CD4-positive, alpha-beta T cell treated with Interleukin-15 for 4 hours (primary cell): ENCODE measurements around the gene SMURF1.
"Not testable (repeated sequence)": the region's sequence is repeated elsewhere in the genome, so short reads cannot be mapped to it uniquely, and the experiment has no call there.

Experiments used
- DNase-seq: peaks from one replicate; pipeline ENCODE4 v3.0.0-alpha.2; 2020; ENCODE audit warnings: low spot score

Gene SMURF1

DNA sequence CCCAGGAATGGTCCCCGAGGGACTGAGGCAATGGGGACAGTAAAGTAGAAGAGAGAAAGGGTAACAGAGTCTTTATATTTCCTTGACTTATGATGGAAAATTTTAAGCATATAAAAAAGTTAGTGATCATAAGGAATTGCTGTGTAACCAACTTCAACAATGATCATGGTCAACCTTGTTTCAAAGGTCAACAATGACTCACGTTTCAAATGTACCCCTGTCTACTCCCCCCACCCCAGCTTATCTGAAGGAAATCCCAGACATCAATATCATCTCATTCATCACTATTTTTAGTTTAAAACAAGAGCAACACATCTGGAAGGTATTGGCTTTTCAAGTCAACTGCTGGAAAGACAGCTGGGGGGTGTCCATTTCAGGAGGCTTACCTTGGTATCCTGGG, 92.9 kb downstream of the SMURF1 start:
- no peak for DNase-seq

DNA sequence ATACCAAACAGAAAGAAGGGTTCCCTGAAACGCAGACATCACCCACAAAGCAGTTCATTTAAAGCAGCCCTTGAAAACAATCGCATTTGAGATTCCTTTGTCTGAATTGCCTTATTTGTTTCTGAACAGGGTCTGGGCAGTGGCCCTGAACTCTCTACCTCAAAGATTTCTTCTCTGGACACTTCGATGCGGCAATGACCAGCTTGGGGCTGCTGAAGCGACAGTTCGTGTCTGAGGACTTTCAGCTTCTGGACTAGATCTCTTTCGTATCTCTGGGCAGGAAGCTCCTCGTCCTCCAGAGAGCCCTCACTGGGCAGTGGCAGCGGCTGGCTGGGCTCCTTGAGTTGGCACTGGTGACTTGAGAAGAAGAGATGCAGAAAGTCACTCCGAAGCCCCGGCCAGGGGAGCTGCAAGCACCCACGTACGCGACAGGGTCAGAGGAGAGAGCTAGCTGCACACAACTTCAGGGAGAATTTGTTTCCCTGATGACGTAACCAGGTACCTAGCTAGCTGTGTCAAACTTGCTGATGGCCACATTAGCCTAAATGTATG, 96.3 kb downstream of the SMURF1 start:
- no peak for DNase-seq

DNA sequence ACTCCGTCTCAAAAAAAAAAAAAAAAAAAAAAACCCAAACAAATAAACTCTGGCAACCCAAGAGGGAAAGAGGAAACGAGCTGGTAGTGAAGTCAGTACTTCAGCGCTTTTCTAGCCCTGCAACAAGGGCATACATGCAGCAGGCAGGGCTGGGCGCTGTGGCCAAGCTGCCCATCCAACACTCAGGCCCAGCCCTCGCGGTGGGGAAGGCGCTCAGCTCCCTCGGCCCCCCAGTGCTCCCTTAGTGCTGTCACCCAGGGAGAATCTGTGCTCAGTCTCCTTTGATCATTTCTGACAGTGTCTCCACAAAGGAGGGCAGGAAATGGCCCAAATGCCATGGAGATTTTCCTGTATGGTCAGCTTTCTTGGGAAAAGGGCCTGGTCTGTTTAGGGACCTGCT, 97.2 kb downstream of the SMURF1 start:
- DNase-seq = no peak

DNA sequence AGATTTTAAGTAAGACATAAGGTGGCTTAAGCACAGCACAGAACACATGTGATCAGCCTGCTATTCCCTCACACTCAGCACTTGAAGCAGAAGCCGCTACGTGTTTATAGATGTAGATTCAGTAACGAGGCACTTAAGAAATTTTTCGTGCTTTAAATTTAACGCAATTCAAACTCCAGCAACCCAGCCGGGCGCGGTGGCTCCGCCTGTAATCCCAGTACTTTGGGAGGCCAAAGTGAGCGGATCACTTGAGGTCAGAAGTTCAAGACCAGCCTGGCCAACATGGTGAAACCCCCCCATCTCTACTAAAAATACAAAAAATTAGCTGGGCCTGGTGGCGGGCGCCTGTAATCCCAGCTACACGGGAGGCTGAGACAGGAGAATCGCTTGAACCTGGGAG, 97.6 kb downstream of the SMURF1 start:
- not testable (repeated sequence) for DNase-seq

DNA sequence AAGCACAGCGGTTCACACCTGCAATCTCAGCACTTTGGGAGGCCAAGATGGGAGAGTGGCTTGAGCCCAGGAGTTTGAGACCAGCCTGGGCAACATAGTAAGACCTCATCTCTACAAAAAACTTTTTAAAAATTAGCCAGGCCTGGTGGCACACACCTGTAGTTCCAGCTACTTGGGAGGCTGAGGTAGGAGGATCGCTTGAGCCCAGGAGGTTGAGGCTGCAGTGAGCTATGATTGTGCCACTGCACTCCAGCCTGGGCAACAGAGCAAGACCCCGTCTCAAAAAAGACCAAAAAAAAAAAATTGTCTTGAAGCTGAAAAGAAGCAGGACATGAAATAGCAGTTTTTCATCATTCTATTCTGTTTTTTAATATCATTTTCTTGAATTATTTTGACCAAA, 99.0 kb downstream of the SMURF1 start:
- DNase-seq = not testable (repeated sequence)

DNA sequence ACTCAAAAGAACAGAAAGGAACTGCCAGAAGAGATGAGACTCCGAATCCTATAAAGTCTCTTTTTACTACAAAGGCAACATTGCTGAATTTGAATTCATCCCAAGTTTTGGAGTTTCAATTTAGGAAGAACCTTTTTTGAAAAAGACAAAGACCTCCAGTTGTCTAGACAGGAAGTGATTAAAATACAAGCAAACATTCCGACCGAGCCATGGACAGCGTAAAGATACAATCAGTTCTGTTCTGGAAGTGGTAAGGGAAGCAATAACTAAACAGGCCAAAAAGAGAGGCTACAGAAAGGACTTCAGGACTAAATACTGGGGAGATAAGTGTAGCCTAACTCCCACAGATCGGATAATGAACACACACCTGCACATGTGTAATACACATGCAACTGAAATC, 101.0 kb downstream of the SMURF1 start:
- no peak for DNase-seq

DNA sequence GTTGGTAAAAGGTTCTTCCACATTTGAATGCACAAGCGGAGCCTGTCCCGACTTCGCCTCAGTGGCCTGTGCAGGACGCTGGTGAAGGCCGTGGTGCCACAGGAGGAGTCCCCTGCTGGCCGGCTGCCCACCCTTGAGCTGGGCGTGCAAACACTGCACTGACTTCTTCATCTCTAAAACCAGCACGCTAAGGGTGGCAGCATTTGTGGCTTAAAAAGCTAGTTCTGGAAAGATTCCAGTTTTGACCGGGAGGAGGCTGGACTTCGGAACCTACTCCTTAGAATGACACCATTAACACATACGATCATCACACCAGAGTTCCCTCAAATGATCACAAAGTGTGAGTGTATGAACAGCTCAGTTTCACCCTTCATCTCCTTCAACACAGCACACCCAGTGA, 102.4 kb downstream of the SMURF1 start:
- no peak for DNase-seq

DNA sequence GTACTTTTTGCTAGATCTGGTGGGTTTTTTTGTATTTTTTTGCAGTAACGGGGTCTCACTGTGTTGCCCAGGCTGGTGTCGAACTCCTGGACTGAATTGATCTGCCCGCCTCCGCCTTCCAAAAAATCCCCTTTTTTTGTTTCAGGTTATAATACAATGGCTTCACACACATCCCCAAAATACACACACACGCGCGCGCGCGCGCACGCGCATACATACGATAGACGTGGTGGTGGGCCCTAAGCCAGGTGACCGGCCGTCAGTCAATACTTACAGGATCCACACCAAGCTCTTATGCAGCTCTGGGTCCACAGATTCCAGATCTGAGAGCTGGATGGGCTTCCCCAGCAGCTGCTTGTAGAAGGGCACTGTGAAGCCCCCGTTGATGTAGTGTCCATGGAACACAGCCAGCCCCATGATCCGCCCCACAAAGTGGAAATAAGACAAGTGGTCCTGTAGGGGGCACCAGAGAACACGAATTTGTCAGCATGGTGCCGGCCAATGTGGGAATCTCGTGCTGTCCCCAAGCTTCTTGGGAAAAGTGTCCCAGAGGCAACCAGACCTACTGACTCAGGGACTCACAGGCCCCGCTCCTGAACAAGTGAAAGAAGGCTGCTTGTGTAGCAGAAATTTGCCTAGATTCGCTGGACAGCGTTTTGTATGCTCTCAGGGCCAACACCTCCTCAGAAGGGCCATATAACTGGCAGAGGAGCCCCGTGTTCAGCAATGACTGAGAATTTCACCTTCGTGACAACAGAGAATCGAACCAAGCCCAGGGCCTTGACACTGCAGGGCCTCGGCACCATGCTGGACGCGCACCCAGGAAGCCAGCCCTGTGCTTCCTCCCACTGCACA, 103.6 kb downstream of the SMURF1 start:
- DNase-seq = peak; percentile 58

DNA sequence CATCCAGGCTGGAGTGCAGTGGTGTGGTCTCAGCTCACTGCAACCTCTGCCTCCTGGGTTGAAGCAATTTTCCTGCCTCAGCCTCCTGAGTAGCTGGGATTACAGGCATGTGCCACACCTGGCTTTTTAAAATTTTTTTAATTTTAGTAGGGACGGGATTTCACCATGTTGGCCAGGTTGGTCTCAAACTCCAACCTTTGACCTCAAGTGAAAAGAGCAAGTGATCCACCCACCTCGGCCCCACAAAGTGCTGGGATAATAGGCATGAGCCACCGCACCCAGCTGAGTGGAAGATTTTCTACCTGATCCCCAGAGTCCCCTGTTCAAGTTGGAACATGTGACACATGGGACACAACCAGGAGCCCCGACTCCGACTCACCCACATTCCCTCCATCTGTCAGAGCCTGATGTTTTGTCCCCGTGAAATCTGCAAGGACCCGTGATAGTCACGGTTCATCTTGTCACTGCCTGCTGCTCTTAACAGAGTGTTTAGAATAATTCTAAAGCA, 104.5 kb downstream of the SMURF1 start:
- no peak for DNase-seq

DNA sequence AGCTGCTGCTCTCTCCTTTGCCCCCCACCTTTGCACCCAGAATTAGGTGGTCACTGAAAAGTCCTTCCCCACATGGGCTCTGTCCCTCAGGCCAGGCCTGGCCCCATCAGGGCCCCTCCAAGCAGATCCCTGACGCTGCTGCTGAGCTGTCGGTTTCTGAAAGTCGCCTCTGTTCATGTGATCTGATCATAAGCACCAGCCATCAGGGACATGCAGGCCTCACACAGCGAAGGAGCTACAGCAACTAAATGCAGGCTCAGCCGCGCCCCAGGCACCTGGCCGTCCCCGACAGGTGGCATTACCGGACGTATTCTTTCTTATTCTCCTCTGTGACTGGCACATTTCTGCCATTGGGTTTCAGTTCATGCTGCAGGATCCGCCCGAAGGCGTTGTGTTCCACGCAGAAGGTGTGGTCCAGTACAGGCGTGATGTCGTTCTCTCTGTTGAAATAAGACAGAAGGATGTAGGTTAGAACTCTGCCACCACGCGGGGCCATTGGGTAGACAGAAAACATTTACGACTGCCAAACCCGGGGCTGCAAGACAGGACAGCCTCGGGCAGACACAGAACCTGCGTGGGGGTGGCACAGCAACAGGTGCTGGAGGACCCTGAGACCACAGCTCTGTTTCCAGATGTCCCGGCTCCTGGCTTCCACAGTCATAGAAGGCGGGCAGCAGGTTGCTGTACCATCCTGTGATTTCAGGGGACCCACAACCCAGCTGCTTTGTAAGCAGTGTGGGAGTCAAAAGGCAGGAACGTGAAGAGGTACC, 105.6 kb downstream of the SMURF1 start:
- DNase-seq = no peak

DNA sequence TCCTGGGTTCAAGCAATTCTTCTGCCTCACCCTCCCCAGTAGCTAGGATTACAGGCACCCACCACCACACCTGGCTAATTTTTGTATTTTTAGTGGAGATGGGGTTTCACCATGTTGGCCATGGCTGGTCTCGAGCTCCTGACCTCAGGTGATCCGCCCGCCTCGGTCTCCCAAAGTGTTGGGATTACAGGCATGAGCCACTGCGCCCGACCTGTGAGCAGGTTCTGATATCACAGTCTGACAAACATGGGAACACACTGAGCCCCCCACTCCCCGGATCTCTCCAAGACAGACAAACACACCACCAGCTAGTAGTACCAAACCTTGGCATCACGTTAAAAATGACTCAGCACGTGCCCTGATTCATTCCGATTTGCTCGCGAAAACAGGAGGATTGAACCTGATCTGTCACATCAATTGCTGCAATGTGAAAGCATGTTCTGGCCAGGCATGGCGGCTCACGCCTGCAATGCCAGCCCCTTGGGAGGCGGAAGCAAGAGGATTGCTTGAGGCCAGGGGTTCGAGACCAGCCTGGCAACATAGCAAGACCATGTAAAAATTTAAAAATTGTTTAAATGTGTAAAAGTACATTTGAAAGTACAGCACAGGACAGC, 106.5 kb downstream of the SMURF1 start:
- no peak for DNase-seq

DNA sequence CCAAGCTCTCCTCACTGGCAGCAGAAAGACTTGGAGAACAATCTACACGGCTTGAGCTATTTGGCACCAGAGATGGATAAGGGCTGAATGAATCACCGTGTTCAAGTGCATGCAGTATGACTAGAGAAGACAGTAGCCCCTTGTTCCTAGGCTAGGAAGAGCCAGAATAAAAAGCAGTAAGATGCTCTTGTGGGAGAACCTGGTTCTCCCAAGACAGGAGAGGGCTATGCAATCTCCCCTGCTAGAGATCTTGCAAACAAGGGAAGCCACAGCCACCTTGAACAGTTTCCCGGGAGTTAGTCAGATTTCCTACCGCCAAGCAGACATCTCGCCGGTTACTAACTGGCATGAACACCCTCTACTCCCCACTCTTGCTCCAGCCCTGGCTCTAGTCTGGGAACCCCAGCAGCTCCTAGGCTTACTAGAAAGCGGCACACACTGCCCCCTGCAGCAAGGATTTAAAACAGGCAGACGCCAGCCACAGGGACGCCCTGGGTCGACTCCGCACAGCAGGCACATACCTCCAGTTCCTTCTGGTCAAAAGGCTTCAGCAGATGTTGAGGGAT, 107.3 kb downstream of the SMURF1 start:
- DNase-seq = no peak

DNA sequence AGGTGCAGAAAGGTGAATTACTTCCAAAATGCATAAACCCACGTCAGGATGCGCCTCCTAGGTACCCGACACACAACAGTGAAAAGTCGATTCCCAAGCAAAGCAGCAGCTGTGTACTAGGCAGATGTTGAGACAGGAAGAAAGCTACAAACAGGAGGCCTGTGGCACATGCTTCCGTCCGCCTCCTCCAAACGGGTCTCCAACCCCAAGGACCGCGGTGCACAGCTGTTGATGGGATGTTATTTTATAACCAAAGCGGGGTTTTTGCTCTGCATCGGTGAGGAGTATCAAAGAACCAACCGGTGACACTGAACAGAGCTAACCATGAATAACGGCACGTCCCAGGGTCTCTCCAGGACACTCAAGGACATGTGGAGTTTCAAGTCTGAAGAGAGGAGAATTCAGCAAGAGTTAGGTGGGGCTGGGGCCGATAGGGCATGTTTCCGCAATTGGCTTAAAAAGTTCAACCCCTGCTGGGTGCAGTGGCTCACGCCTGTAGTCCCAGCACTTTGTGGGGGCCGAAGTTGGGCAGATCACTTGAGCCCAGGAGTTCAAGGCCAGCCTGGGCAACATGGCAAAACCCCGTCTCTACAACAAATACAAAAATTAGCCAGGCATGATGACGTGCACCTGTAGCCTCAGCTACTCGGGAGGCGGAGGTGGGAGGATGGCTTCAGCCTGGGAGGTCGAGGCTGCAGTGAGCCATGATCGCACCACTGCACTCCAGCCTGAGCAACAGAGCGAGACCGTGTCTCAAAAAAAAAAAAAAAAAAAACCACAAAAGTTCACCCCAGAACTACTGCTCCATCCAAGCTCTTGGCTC, 108.0 kb downstream of the SMURF1 start:
- DNase-seq = no peak

DNA sequence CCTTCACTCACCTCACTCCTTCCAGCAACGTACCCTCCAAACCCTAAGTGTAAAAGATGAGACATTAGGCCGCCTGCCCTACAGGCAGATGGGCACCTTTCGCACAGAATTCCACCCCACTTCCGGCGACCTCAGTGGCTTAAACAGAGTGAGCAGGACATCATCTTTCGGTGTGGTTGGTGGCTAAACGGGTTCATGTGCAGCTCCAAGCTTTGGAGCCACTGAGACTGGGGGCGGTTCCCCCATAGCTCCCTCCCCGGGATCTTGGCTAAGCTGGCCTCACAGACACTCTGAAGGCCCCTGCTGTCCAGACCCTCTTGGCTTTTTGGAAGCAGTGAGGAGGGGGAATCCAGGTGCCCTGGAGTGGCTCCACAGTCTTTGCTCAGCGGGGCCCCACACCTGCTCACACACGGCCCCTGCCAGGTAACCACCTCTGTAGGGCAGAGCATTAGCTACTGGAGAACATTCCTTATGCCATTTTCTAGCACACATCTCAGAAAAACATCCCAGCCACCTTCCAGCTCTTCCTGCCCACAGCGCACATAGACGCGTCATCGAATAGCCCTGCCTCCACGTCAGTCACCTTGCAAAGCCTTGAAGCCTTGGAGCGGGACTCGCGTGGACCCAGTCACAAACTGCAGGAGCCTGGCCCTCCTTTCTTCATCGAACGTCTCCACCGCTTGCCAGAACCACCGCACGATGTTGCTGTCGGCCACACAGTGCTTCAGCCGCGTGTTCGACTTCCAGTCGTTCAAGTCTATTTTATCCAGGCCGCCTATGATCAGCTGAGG, 108.8 kb downstream of the SMURF1 start:
- no peak for DNase-seq

DNA sequence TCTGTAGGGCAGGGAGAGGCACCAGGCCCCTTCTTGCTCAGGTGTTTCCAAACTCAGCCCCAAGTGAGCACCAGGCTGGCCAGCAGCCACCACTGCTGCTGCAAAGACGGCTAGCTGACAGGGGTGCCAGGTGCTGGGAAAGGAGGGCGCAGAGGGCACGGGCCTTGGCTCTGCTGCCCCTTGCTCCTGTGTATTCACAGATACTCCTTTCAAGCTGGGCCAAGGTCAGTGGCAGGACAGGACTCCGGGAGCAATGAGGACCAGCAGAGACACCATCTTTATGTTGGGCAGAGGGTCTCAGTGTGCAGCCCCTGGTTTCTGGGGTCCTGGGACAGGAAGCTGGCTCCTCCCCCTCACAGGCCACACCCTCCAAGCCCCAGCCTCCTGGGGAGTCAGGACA, 110.1 kb downstream of the SMURF1 start:
- no peak for DNase-seq

DNA sequence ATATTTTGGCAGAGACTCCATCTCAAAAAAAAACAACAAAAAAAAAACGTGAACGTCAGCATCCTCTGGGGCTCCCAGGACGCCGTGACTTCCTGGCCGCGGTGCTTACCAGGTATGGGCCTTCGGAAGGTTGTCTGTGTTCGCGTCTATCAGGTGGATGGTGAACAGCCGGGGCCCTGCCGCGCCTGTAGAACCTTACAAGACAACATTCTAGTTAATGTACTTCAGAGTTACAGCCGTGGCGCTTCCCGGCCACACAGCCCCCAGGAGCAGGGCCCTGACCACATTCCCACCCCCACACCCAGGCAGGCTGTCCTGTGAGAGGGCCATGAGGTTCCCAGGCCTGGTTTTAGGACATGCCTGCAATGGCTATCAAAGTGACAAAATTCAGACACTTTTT, 111.0 kb downstream of the SMURF1 start:
- no peak for DNase-seq

DNA sequence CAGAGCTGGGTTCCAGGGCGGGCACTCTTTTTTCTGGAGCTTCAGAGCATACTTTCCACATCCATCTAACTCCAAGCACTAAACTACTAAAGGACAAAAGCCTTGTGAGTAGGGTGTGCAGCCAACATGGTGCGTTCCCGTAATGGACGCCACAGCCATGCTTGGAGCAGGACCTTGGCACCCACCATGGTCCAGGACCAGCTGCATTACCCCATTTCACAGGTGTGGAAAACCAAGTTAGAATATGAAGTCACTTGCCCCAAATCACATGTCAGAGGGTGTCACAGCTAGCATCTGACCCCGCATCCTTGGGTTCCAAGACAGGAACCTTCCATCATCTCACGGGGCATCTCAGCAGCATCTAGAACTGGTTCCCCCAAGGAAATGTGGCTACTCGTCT, 112.4 kb downstream of the SMURF1 start:
- DNase-seq = no peak

DNA sequence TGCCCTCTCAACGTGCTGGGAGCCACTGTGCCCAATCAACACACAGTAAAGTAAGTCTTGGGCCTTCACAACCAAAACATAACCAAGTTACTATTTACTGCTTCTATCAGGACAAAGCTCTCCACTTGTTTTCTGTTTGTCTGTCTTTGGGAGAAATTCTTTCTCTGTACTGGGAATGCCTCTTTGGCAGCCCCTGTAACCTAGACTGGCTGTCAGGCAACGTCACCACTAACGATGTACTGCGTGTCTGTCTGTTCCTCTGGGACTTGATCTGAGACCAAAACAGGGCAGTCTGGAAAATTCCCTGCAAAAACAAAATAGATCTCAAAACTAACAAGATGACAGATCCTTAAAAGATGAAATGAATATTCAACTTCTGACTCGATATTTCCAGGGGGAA, 113.0 kb downstream of the SMURF1 start:
- no peak for DNase-seq

DNA sequence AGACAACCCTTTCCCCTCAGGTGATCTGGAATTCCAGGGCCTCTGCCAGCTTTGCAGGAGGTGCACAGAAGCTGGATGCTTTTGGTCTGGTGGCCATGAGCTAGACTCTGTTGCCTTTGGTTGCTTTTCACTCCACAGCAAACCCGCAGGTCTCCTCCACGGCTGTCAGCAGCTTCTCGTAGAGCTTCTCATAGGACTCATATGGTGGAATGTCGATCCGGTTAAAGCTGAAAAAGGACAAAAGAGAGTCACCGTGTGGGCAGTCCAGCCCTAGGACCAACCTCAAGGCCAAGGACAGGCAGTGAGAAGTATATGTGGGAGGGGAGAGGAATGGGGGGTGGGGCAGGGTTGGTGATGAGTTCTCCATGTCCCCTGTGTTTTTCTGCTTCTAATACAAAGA, 113.5 kb downstream of the SMURF1 start:
- no peak for DNase-seq
